BJ (cell line): Measurements from ENCODE around the gene UPF1. TPM values are rescaled to one million over a fixed set of nuclear protein-coding genes. Genes with fewer than 3 reads are reported as not detected.

Experiments
- CTCF ChIA-PET: fragments of 350-600 bp; formaldehyde crosslinking; extraction: SDS; loops from one replicate; lab custom pipeline; 2021; ENCODE audit warnings: antibody characterized with exemption, inconsistent platforms; lab: Yijun Ruan, JAX
- POLR2A ChIA-PET: fragments of 300-600 bp; sonication (Branson Sonifier 250); formaldehyde crosslinking; extraction: SDS; loops from one replicate; lab custom pipeline; 2021; ENCODE audit warnings: antibody characterized with exemption; lab: Charles Lee
- DNase-seq: peaks from one replicate; pipeline ENCODE4 v3.0.0-alpha.2; 2011; ENCODE audit warnings: low read depth
- H3K27me3 ChIP-seq: 2 replicates; pipeline ENCODE4 v1.6.0; 2011; ENCODE audit warnings: low read length; ENCODE audit not compliant: control insufficient read depth, insufficient read depth
- H3K36me3 ChIP-seq: 2 replicates; pipeline ENCODE4 v1.5.1; 2011; ENCODE audit warnings: low read length; ENCODE audit not compliant: control insufficient read depth, insufficient read depth
- H3K4me3 ChIP-seq: 2 replicates; pipeline ENCODE4 v1.5.1; 2011; ENCODE audit warnings: low read depth, mild to moderate bottlenecking, control low read depth, low read length
- polyA plus RNA-seq: library from polyadenylated mRNA; depleted of rRNA; stranded (reverse); fragments of >200 nt; gene quantifications from 2 replicates; pipeline ENCODE4 v1.2.3, GENCODE V29; 2011
- TF ChIP-seq, protein P1 (sequence below): IDR thresholded peaks from 2 replicates; pipeline ENCODE4 v1.5.1; 2011; ENCODE audit warnings: low read depth, mild to moderate bottlenecking, control low read depth, inconsistent platforms, low read length, moderate library complexity; ENCODE audit not compliant: insufficient read depth

Gene UPF1
- polyA plus RNA-seq, 1 experiment: 24.1 TPM

DNA sequence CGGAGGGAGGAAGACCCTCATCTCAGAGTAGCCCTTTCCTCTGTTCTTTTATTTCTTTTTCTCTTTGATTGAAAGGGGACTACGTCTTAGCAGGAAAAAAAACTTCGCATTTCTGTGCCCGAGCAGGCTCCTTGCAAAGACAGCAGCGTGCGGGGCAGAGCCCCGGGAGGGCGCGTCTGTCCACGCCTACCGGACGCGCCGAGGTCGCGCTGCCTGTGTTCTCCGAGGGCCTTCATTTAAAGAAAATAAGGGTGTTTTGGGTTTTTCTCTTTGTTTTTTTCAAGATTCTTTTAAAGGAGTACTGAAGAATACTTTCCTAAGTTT, 35.0 kb downstream of the UPF1 start:
- CTCF ChIA-PET: interaction anchor here (0.7 to 4.0 kb wide), 16 partner anchors 8 to 416 kb away, joined by 3 to 30 read pairs (median 8); partner anchors contain the start of genes CERS1 and REX1BD
- no peaks in the 10 kb centered on the region for H3K27me3 ChIP-seq
- no peak overlapping the region for H3K4me3 ChIP-seq
- DNase-seq: no peak
- peaks cover 43% of the 10 kb centered on the region for H3K36me3 ChIP-seq
- POLR2A ChIA-PET: no interaction called here
- TF ChIP-seq, protein P1, sequence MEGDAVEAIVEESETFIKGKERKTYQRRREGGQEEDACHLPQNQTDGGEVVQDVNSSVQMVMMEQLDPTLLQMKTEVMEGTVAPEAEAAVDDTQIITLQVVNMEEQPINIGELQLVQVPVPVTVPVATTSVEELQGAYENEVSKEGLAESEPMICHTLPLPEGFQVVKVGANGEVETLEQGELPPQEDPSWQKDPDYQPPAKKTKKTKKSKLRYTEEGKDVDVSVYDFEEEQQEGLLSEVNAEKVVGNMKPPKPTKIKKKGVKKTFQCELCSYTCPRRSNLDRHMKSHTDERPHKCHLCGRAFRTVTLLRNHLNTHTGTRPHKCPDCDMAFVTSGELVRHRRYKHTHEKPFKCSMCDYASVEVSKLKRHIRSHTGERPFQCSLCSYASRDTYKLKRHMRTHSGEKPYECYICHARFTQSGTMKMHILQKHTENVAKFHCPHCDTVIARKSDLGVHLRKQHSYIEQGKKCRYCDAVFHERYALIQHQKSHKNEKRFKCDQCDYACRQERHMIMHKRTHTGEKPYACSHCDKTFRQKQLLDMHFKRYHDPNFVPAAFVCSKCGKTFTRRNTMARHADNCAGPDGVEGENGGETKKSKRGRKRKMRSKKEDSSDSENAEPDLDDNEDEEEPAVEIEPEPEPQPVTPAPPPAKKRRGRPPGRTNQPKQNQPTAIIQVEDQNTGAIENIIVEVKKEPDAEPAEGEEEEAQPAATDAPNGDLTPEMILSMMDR: no peak

DNA sequence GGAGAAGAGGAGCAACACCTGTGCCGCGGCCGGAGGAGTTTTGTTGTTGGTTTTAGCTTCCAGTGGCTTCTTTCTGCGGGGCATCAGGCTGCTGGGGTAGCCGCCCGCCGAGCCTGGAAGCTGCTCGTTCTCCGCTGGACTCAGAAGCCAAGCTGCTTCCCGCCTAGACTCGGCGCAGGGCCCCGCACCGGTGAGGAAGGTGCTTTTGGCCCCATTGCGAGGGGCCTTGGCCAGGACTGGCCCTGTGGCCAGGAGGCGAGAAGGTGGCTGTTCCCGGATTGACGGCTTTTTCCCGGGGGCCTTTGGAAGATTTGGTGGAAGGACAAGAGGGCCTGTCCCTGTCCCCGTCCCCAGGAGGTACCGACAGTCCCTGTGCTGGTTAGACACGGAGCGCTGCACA, 35.4 kb downstream of the UPF1 start:
- TF ChIP-seq, protein P1: no peak; the same call in 1 of the 2 replicates

DNA sequence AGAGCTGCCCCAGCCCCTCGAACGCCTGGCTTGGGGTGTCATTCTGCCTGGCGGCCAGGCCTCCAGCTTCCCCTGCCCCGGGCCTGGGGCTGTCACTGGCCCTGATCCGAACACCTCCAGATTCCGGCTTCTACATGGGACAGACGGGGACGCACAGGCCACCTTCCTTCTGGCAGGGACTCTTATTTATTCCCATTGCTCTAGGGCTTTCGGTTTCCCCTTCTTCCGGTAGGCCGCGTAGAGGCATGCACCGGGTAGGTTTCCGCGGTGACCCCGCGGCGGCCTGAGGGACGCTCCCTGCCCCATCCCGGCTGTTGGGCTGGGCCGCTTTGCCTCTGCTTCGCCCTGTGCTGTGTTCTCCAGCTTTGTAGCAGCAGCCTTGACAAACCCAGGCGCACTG, 36.0 kb downstream of the UPF1 start:
- DNase-seq: no peak
- Histone ChIP-seq H3K27me3 (no peaks in the 10 kb centered on the region), H3K4me3 (no peak overlapping the region), H3K36me3 (peaks cover 37% of the 10 kb centered on the region)
- CTCF ChIA-PET: interaction anchor here (0.7 to 4.0 kb wide), 10 partner anchors 8 to 401 kb away, joined by 3 to 30 read pairs (median 10); partner anchors contain the start of genes REX1BD and UBA52
- TF ChIP-seq, protein P1: no peak
- POLR2A ChIA-PET: no interaction called here

More for the DNA sequence above, 35.4 kb downstream of the UPF1 start:
- Histone ChIP-seq H3K27me3 (no peaks in the 10 kb centered on the region), H3K4me3 (no peak overlapping the region), H3K36me3 (peaks cover 39% of the 10 kb centered on the region)
- DNase-seq: no peak
- ChIA-PET POLR2A (no interaction called here), CTCF (interaction anchor here (0.7 to 4.0 kb wide), 14 partner anchors 9 to 416 kb away, joined by 3 to 30 read pairs (median 8); partner anchors contain the start of genes CERS1, REX1BD and UBA52)

DNA sequence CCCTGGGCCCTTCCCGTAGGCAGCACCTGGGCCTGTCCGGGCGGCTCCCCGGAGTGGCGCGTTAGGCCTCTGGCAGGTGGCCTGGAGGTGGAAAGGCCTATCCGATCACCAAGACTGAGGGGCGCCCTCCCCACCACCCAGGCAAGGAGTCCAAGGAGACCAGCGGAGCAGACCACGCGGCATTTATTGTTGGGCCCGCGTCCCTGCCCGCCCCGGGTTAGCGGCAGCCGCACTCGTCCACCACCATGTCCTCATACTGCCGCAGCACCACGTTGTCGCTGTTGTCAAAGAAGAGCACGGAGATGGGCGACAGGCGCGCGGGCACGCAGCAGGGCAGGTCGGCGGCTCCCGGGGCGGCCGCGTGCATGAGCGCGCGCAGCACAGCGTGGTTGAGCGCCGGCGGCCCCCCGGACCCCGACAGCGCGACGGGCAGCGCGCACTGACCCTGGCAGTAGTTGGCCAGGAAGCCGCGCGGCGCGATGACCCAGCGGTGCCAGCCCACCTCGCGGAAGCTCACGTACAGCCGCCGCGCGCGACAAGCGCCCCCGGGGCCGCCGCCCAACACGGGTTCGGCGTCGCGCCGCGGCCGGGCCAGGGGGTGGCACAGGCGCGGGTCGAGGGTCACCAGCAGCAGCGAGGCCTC, 36.7 kb downstream of the UPF1 start:
- CTCF ChIA-PET: interaction anchor here (2.7 kb wide), 1 partner anchor 17 kb away, joined by 23 read pairs; no protein-coding TSS in a partner anchor
- POLR2A ChIA-PET: no interaction called here
- TF ChIP-seq, protein P1: no peak

DNA sequence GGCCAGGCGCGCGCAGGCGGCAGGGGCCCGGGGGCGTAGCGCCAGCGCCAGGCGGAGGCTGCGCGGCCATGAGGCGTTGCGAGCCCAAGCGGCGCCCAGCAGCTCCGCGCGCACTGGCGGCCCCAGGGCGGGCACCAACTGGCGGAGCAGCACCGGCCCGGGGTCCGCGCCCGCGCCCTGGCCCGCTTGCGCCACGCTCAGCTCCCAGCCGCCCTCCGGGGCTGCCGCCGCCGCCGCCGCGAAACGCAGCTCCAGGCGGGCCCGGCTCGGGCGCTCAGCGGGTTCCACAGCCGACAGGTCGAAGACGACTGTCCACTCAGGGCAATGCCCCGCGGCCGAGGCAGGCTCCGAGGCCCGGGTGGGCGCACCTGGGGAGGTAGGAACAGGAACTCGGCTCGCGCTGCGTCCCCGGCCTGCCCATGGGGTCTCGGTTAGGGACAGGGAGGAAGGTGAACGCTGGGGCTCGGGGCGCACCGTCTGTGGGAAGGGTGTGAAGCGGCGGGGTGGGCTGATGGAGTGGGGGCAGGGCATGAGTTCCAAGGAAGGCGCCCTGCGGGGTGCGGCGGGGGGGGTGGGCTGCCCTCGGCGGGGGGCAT, 37.4 kb downstream of the UPF1 start:
- no peak for DNase-seq

More for the DNA sequence above, 36.7 kb downstream of the UPF1 start:
- Histone ChIP-seq H3K36me3 (peaks cover 30% of the 10 kb centered on the region), H3K27me3 (no peaks in the 10 kb centered on the region), H3K4me3 (no peak overlapping the region)
- no peak for DNase-seq

More for the DNA sequence above, 37.4 kb downstream of the UPF1 start:
- no peaks in the 10 kb centered on the region for H3K27me3 ChIP-seq
- POLR2A ChIA-PET: no interaction called here
- TF ChIP-seq, protein P1: no peak
- peaks cover 25% of the 10 kb centered on the region for H3K36me3 ChIP-seq
- CTCF ChIA-PET: no interaction called here
- H3K4me3 ChIP-seq: no peak overlapping the region
